NCI-H1694 treated with DMSO at 0.1 percent for 48 hours (cell line): ENCODE measurements around the gene SLC18A3.

Experiments
- DNase-seq: peaks from one replicate; lab custom pipeline; 2025; lab: John Stamatoyannopoulos, UW

SLC18A3 gene

DNA sequence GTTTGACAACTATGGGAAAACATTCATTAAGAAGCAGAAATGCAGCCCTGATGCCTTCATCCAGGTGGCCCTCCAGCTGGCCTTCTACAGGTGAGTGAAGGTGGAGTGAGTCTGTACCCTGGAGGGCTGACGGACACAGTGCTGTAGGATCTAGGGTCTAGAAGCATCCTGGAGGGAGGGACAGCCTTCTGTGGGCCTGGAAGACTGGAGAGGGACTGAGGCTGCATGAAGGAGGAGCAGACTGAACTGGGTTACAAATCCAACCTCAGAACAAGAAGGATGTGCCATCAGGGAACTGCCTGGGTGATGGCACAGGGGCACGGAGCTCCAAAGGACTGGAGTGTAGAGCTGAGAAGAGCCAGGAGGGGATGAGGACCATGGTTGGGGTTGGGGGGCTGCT is 41.8 kb downstream of the SLC18A3 start:
- DNase-seq = no peak

- no peak for DNase-seq
Observed at GRCh38 chr10:49652421-49653272, 42.5 kb downstream of the SLC18A3 start.

GRCh38 chr10:49653273-49653929 is 43.3 kb downstream of the SLC18A3 start:
- no peak for DNase-seq

DNA sequence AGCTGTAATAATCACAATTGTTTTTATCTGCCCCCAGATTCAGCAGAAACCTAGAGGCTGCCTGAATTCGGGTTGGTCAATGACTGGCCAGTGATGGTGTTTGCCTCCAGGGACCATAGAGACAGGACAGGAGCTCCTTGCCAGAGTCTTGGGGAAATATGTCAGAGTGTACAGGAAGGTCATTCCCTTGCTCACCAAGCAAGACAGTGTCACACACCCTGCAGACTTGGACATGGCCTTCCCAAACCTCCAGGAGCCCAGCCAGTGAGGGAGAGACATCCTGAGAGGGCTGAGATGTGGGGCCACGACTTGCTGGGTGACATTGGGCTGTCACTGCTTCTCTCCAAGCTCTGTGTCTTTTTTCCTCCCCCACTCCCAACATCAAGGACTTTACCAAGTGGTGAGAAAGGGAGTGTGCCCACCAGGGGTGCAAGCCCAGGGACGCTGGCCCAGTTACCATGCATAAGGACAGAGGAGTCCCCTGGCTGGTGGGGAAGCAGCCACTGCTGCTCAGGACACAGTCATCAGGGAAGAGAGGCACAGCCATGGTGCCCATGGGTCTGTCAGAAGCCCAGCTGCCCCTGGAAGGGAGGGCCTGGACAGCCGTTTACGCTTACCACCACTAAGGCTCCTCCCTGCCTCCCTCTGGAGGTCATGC is 44.1 kb downstream of the SLC18A3 start:
- DNase-seq = no peak

DNA sequence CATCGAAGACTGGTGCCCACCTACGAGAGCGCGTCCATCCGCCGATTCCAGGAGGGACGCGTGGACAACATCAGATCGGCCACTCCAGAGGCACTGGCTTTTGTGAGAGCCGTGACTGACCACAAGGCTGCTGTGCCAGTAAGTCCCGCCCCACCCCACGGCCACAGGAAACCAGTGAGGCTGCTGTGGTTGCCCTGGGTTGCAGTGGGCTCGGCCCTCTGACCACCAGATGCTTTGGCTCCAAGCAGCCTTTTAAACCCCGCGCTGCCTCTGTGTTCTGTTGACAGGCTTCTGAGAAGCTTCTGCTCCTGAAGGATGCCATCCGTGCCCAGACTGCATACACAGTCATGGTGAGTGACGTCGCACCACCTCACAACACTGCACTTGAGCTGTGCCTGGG is 45.0 kb downstream of the SLC18A3 start:
- DNase-seq = no peak

DNA sequence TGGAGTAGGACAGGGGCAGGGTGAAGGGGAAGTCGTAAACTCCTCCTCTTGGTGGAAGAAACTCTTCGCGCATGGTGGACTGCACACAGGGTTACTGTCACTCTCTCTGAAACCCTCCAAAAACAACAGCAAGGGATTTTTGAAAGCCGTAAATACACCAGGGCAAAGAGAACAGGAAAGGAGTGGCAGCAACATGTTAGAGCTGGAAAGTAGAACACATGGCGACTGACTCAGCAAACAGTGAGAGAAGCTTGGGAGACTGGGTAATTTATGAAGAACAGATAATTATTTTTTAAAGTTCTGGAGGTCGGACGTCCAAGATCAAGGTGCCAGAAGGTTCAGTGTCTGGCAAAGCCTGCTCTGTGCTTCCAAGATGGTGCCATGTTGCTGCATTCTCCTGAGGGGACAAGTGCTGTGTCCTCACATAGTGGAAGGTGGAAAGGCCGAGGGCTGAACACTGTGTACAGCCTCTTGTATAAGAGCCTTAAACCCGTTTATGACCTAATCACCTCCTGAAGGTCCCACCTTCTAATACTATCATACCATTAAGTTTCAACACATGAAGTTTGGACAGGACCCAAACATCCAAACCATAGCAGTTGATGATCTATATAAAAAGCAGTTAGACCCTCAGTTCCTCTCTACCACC is 46.9 kb downstream of the SLC18A3 start:
- DNase-seq = no peak

- no peak for DNase-seq
Observed at GRCh38 chr10:49657606-49658005, 47.5 kb downstream of the SLC18A3 start.

DNA sequence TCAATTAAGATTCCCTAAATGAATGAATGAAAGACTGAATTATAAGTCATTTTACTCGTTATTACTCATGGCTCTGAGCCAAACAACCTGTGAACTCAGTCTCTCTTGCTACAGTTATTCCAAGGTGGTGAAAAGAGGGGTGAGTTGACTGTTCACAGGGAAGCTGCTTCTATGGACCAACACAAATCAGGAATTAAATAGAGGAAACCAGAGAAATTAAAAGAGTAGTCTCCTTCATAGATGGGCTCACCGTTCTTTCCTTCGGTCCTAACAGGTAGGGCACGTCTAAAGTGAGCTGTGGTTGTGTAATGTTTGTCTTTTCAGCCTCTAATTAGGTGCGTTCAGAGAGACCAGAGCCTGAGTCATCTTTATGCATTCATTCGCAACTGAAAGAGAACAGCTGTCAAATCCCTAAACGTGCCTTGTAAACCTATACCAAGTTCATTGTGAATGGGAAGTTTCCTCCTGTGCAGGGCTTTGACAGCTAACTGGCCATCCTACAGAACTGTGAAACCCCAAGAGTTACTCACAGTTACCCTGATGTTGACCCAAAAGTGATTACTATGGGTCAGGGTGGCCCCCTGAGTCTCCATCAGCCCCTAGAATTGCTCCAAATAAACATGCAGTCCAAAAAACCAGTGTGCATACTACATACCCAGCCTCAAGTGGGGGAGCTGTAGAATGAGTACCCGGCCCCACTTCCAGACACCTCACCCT is 51.2 kb downstream of the SLC18A3 start:
- DNase-seq = peak; percentile 13
